ENCODE data around the gene TAF10.

The TAF10 gene

GRCh38 chr11:6623391-6624363 is 11.7 kb upstream of the TAF10 start:
- DNase-seq = no peak

DNA sequence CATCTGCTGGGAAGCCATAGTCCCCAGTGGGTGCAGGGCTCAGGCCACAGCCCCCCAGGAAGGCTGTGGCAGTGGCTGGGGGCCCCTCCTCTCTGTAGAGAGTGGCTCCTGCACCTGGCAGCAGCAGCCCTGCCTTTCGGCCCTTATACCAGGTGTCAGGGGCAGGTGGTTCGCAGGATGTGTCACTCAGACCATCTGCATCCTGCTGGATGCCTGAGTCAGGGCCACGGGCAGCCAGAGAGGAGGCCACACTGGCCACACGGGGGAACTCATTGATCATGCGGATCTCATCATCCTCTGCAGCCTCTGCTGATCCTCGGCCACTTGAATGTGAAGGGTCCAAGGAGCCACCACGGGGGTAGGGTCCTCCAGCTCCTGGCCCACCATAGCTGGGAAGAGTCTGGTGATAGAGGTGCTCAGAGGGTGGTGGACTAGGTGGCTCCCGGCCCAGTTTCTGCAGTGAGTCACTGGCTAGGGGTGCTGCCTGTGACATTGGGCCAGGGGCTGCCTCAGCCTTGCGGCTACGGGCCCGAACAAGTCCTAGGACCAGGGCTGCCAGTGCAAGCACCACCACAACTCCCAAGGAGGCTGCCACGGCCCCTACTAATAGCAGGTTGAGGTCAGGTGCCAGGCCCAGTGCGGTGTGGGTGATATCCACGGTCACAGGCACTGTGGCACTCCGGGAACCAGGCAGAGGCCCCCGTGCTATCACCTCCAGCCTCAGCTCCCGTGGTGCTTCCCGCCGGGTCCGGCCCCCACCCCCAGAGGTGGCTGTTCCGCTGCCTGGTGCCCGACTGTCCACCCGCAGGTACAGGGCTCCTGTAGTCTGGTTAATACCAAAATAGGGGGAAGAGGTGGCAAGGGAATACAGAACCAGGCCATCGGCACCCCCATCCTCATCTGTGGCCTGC is 10.5 kb upstream of the TAF10 start:
- no peak for DNase-seq

DNA sequence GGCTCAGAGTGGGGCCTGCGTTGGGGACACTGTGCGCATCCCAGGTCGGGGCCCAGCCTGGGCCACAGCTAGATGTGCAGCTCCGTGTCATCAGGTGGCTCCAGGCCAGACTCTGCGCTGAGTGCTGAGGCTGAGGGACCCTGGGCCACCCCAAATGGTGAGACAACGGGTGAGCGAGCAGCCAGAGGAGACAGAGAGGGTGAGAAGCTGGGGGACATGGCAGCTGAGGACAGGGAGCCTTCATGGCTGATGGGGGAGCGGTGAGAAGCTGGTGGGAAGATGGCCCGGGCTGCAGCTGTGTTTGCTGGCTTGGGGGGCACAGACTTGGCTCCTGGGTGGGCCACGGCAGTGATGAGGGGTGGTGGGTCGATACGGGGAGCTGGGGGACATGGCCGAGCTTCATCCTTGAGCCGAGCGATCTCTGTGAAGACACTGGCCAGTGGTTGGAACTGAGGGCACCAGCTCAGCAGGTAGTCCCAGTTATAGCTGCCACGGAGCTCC is 9.7 kb upstream of the TAF10 start:
- no peak for DNase-seq

- DNase-seq = no peak
Observed at GRCh38 chr11:6620636-6621035, 8.6 kb upstream of the TAF10 start.

- DNase-seq = peak; percentile 84
Observed at GRCh38 chr11:6619004-6619745, 7.2 kb upstream of the TAF10 start, which contains the start of gene TPP1. Gene TPP1, minus strand, starts transcription at chr11:6619422. Its CDS starts 22 bp downstream, at chr11:6619400.

DNA sequence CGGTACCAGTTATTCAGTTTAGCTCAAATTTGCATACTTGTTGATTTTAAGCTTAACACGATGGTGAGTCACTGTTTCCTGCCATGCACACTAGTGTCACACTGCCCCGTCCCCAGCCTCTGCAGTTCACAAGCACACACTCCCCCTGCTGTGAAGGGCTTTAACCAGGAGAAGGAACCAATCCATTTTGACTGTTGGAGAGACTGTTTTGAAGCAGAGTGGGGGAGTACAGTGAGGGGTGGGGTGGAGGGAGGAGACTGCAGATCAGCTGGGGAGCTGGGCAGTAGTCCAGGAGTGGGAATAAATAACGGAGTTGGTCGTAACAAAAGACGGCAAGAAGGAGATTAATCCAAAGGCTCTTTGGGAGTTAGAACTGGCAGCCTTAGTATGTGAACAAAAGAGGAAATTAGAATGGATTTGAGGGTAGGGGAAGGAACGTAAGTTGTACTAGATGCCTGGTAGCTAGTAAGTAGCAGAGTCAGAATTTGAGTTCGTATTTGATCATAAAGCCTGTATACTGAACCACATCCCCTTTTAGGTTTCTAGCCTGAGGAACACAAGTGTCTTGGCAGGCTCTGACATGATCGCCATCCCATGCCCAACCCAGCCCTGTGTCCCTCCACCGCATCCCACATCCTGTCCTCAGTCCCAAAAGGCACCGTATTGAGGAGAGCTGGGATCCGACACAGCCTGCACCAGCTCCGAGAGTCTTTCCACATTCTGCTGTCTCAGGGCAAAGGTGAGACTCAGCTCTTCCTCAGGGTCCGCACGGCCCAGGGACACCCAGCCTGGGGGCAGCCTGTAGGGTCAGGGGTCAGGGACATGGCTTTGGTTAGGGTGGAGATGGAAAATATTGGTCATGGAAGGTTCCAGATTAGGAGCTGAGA is 6.3 kb upstream of the TAF10 start:
- peak; percentile 53 for DNase-seq

- no peak for DNase-seq
Observed at GRCh38 chr11:6617315-6617781, 5.3 kb upstream of the TAF10 start.

- no peak for DNase-seq
Observed at GRCh38 chr11:6616596-6617250, 4.7 kb upstream of the TAF10 start.

GRCh38 chr11:6615882-6616585 is 4.0 kb upstream of the TAF10 start:
- DNase-seq = no peak

- no peak for DNase-seq
Observed at GRCh38 chr11:6615046-6615445, 3.0 kb upstream of the TAF10 start.

- no peak for DNase-seq
Observed at GRCh38 chr11:6614446-6614845, 2.4 kb upstream of the TAF10 start.

- no peak for DNase-seq
Observed at GRCh38 chr11:6613496-6613895, 1.5 kb upstream of the TAF10 start.

DNA sequence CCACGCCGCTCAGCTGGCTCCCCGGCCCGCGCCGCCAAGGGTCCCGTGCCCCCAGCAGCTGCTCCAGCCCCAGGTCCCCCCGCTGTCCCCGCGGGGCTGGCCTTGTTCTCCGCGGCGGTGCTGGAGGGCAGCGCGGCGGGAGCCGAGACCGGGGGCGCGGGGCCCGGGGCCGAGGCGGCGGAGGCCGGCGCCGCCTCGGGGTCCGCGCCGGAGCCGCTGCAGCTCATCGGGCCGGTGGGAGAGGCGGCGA is 128 bp downstream of the TAF10 start:
- no peak for DNase-seq

DNA sequence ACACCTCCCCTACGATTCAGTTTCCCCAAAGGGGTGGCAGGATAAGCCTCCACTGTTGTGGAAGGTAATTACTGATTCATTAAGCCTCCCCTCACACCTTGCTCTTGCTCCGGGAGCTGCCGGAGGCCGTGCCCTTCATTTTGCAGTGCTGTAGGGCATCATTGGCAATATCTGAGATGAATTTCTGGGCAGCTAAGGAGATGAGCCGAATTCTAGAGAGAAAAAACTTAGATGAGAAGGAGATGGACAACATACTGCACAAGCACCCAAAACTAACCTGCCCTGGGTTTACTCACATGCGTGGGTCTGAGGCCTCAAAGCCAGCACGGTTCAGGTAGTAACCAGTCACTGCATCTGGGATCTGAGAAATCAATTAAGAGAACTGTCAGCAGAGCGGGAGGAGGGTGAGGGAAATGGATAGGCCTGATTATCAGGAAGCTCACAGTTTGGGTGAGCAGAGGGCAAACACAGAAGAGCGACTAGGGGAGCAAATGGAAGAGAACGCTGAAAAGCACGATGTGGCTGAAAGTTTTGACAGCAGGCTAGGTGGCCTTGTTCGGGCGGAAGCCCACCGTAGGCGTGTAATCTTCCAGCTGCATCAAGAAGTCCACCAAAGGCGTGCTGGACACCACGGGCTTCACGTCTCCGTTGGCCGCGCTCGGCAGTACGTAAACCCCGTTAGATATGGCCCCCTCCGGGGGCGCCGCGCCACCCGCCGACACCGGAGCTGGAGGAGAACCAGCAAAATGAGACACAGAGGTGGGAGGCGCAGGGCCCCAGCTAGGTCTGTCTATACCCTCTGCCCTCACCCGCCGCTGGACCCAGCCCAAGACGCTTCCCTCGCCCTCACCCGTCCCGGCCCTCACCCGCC is 689 bp downstream of the TAF10 start:
- no peak for DNase-seq

GRCh38 chr11:6610591-6610990 is 1.4 kb downstream of the TAF10 start:
- no peak for DNase-seq

DNA sequence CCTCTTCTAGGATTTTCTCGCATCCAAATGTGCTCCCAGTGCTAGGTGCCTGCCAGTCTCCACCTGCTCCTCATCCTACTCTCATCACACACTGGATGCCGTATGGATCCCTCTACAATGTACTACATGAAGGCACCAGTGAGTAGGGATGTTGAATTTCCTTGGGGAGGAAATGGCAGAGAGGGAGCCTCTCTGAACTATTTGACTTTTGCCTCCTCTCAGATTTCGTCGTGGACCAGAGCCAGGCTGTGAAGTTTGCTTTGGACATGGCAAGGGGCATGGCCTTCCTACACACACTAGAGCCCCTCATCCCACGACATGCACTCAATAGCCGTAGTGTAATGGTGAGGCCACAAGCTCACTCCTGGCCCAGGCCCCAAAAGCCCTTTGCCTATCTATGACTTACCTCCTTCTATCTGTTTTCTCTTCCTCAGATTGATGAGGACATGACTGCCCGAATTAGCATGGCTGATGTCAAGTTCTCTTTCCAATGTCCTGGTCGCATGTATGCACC is 2.5 kb downstream of the TAF10 start:
- DNase-seq = no peak

DNA sequence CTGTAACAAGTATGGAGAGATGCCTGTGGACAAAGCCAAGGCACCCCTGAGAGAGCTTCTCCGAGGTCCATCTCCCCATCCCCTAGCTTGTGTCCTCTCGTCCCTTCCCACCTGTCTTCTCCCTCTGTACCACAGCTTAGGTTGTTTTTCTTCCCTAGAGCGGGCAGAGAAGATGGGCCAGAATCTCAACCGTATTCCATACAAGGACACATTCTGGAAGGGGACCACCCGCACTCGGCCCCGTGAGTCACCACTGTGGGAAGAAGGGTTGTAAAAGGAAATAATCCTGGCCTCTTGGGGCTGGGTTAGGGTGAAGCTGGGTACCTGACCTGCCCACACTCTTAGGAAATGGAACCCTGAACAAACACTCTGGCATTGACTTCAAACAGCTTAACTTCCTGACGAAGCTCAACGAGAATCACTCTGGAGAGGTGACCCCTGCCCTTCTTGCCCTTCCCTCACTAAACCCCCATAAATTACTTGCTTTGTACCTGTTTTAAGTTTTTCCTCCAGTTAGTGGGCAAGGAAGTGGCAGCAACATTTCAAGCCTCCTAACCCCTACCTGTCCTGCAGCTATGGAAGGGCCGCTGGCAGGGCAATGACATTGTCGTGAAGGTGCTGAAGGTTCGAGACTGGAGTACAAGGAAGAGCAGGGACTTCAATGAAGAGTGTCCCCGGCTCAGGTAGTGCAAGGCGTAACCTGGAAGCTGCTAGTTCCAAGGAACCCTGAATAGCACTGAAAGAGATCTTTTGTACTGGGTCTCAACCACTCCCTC is 3.1 kb downstream of the TAF10 start:
- DNase-seq = no peak

DNA sequence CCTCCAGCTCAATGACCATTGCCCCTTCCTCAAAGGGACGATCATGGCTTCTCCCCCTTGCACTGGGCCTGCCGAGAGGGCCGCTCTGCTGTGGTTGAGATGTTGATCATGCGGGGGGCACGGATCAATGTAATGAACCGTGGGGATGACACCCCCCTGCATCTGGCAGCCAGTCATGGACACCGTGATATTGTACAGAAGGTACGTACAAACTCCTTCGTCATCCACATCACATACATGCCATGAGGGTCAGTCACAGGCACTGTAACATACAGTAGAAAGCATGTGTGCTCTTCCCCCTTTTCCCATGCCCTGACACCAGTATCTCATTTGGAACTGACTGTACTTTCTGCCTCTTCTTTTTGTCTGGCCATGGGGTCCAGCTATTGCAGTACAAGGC is 4.0 kb downstream of the TAF10 start:
- DNase-seq = no peak
